GM19467 (cell line): ENCODE measurements around the gene TRIM63.

Experiments
- ATAC-seq: cut with Tn5 transposase; IDR thresholded peaks from one replicate; pipeline ENCODE4 v1.9.1; 2021; ENCODE audit warnings: mild to moderate bottlenecking, moderate library complexity; ENCODE audit not compliant: unreplicated experiment

The TRIM63 gene

DNA sequence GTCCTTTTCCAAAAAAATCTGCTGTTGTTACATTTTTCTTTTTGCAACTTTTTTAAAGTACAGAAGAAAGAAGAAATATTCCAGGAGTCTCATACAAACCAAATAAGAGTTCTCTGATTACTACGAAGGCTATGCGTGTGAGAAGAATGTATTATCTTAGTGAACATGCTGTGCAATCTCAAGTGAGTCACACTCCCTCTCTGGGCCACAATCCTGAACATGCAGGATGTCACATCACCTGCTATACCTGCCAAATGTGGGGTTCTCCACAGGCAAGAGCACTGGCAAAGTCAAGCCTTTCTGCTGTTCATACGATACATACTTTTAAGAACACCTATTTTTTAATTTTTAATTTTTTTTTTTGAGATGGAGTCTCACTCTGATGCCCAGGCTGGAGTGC, 21.7 kb upstream of the TRIM63 start:
- ATAC-seq, result no peak

DNA sequence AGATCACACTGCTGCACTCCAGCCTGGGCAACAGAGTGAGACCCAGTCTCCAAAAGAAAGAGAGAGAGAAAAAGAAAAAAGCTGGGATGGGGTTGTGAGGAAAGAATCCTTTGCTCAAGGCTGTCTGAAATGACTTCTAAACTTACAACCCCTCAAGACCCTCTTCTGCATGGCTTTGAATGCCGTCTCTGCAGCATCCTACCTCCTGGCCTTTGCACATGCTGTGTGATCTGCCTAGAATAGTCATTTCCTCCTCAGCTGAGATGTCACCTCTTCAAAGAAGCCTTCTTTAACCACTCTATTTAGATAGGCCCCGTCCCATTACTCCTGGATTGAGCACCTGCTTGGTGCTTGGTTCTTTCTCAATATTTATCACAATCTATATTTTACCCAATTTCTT, 17.4 kb upstream of the TRIM63 start:
- no peak for ATAC-seq

DNA sequence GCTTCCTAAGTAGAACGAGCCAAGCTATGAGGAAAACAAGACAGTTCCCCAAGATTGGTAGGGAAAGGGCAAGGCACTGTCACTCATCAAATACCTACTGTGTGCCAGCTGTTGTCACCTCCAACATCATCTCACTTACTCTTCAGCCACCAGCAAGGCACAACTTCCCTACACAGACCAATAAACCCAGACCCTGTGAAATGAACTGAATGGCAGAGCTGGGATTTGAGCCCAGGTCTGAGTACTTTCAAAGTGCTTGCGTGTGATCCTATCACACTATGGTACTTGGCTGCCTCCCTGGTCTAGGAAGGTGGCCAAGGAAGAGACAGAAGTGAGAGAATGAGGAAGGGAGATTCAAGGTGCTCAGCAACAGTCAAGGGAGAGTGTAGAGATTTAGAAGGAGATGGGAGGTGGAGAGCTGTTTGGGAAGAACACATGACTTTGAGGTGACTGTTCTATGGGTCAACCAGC, 16.7 kb upstream of the TRIM63 start:
- ATAC-seq, result no peak

DNA sequence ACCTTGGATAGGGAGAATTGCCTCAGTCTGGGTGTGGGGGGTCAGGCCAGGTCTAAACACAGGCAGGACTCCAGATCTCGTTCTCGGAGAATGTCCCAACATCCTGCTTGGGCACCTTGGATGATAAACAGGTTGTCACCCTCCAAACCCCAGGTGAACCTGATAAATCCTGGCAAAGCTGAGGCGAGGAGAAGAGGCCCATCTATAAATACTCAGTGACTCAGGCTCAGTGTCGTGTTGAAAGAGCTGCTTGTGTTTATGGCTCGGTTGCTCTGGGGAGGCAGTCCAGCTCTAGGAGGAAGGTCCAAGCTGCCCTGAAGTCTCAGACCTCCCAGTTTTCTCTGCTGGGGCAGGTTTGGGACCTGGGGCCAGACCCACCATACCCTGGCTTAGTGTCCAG, 15.8 kb upstream of the TRIM63 start:
- ATAC-seq, result no peak

DNA sequence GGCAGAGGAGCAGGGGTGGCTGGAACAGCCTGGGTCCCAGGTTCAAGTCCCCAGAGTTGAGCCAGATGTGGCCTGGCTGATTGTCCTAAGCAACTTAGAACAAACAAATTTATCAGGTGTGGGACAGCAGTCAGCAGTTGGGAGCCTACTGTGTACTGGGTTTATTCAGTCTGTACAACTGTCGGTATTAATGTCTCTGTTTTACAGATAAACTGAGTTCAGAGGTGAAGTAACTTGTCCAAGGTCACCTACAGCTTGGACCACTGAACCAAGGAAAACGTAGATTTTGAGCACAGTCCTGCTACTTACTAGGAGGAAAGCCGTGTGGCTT, 14.6 kb upstream of the TRIM63 start:
- ATAC-seq, result no peak

DNA sequence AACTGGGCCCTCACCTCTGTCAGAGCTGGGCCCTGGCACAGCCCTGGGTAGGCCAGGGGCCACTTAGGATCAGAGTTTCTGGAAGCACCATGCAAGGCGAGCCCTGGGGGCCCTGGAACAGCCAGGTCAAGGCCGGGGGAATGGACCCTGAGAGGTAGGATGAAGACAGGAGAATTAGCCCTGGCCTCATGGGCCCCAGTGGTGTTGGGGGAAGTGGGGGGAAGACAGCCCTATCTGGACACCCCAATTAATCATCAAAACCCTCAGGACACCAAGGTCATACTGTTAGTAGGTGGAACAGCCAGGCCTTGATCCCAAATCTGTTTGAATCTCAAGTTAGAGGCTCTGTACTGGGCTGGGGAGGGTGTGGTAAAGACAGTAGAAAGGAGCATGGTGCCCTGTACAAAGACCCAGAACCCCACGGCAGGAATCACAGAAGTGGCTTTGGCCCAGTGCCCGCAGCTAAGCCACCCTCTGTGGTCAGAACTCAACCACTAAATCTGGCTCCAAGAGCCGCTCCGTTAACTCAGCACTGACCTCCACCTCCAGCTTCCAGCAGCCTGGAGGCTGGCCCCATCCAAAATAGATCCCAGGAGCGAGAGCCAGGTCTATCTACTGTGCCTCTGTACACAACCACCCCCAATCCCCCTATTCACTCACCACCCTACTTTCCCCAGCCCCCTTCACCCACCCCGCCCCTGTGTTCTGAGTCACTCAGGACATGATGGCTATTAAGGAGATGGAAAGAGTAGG, 14.0 kb upstream of the TRIM63 start:
- no peak for ATAC-seq

DNA sequence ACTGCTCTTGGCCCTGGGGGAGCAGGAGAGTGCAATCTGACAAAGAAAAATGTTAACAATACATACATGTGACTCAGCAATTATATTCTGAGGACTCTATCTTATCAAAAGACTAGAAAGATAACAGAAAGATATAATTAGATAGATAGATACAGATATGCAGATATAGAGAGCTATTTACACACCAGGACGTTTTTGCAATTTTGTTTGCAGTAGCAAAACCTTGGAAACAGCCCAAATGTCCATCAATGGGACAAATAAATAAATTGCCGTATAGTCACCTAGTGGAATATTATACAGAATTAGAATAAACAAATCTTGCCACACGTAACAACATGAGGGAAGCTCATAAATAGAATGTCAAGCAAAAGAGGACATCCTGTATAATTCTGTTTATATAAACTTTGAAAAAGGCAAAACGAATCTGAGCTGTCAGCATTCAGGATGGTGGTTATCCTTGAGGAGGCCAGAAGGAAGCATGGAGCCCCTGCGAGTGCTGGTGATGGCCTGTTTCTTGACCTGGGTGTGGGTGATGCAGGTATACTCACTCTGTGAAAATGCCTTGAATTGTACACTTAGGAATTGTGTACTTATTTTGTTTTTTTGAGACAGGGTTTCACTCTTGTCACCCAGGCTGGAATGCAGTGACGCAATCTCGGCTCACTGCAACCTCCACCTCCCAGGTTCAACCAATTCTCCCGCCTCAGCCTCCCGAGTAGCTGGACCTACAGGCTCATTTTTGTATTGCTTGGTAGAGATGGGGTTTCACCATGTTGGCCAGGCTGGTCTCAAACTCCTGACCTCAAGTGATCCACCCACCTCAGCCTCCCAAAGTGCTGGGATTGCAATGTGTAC, 12.8 kb upstream of the TRIM63 start:
- ATAC-seq, result no peak

DNA sequence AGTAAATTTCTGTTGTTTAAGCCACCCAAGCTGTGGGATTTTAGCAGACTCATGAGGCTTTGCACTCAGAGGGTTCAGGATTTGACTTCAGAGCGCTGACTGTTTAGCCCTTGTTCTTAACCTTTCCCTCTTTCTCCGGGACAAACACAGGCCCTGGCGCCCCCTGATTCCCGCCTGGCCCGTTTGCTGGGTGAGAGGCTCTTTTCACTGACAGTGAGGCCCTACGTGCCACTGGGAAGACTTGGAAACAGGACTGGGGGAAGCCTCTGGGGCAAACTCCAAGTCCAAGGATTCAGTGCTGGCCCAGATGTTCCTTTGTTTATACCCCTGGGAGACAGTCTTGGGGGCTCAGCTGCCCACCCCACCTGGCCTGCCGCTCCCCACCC, 11.7 kb upstream of the TRIM63 start:
- ATAC-seq, result no peak

DNA sequence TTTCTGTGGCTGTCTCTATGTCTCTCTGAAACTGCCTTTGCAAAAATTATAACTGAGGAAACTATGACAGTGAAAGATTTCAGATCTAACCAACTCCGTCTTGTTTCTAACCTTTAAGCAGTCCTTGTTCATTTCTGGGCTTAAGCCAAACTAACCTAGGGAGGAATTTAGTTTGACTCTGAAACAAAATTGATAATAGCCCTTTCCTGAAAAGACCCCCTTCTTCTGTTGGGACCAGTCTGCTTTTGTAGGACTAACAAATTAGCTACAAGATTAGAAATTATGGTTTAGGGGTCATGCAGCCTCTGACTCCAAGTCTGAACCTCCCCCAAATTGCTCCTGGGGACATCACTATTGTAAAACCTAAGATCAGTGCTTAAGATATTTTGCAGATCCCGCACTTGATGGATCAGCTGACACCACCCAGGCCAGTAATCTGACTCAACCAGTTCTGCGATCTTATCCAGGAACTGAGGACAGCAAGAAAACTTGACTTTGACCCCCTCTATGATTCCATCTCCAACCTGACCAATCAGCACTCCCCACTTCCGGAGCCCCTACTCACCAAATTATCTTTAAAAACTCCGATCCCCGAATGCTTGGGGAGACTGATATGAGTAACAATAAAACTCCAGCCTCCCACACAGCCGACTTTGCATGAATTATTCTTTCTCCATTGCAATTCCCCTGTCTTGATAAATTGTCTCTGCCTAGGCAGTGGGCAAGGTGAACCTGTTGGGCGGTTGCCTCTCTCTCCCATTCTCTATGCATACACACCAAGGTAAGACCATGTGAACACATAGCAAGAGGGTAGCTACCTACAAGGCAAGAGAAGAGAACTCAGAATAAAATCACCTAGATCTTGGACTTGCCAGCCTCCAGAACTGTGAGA, 11.1 kb upstream of the TRIM63 start:
- ATAC-seq, result no peak

DNA sequence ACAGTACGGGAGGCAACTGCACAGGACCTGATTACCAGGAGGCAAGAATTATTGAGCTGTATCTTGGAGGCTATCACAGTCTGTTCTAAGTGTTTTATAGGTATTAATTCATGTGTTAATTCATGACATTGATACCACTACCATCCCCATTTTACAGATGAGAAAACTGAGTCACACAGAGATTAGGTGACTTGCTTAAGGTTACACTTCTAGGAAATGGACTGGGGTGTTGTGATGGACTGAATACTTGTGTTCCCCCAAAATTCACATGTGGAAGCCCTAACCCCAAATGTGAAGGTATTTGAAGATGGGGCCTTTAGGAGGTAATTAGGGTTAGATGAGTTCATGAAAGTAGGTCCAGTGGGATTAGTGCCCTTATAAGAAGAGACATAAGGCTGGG, 10.1 kb upstream of the TRIM63 start:
- ATAC-seq, result no peak

DNA sequence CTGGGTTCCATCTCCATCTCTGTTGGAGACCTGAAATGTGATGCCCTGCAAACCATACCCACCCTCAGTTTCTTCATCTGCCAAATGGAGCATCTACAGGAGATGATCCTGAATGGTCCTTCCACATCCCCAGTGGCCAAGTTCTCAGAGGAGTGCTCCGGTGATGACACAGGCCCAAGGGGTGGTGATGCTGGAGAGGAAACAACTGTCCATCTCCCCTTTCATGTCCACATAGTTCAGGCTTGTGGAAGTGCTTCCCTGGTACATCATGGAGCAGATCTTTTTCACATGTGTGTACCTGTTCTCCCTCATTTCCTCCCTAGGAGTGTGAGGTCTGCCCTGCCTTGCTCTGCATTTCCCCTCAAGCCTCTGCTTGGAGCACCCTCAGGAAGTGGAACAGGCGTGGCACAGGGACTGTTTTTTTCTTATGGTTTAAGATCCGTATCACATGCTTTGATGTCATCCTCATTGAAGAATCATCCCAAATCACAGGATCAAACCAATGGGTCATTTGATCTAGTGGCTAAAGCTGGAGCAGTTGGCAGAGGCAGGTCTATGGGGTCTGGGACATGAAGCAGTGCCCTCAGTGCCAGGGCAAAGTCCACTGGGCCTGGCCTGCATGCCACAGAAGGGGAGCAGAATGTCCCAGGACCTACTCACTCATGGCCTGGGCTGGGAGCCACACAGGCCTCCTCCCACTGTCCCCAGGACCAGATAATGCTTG, 8.2 kb upstream of the TRIM63 start:
- ATAC-seq, result no peak

DNA sequence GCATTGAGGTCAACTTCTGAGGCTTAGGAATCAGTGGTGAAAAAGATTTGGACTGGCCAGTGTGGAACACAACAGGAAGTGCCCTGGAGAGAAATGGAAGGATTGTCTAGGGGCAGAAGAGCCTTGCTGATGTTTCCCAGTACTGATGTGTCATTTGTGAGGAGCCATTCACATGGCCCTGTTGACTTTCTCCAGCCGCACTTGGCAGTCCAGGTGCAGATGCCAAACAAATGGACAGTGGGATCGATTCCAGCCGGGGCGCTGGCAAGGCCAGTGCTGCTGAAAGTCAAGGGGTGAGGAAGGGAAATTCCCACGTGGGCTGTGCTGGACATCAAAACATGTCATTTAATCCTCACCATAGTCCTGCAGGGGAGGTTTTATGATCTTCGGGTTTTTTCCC, 4.9 kb upstream of the TRIM63 start:
- no peak for ATAC-seq

DNA sequence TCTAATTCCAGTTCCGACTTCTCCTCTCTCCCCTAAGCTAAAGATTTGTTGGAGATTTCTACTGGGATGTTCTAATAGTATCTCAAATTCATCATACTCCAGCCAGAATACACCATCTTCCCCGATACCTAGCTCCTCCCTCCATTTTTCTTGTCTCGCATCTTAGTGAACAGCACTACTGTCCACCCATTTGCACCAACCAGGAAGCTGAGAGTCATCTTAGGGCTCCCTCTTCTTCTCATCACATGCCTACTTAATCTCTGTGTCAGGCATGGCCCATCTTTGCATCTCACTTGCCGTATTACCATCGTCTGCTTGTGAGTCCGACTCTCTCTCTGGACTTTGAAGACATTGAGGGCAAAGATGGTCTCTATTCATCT, 3.5 kb upstream of the TRIM63 start:
- ATAC-seq, result no peak

DNA sequence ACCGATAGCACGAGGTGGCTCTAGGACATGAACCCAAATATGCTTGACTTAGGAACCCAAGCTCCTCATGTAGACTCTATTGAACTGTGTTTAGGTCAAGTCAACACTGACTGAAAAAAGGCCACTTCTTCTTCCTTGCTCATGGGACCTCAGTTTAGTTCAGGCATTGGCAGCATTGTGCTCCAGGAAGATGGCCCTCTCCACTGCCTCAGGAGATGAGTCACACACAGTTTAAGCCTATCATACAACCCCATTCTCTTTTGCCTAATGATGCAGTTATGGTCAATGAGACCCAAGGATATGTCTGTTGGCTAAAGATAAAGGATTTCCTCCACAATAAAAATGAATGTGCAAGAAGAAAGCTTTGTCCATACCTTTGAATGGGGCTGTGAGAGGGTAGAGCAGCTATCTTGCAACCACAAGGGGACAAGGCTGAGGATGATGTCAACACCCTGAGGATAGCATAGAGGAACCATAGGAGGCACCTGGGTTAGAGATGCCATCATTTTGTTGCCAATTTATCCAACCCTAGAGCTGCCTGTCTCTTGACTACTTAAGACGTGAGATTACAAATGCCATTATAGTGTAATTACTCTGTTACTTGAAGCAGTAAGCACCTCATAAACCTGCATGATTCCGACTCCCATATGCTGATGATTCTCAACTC, 3.0 kb upstream of the TRIM63 start:
- no peak for ATAC-seq

DNA sequence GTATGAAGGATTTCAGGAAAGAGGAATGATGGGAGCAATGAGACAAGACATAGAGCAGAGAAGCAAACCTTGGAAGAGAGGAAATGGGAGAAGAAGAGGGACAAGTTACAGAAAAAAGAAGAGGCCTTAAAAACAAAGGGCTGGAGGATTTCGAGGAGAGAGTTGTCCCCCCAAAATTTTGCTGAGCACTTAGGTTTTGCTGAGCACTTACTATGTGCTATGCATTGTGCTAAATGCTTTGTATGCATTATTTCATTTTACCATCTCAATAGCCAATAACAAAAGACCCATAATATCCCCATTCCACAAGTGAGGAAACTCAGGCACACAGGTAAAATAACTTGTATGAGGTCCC, 2.5 kb upstream of the TRIM63 start:
- ATAC-seq, result no peak

DNA sequence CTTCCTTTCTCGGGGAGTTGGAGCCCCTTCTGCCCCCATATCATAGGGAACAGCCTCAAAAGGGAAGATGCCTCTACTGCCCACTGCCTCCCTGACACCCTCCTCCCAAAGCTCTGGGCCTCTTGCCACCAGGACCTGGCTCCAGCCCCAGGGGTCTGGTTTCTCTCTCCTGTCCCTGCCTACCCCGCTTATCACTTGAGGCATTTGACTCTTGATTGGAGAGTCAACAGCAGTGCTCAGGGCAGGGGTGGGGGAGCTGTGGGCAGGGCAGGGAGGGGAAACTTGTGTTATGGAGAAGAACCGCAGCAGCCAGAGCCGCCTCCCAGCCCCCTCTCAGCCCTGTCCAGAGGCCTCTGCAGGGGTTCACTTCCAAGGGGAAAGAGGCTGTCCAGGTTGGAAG, 573 bp downstream of the TRIM63 start:
- ATAC-seq, result no peak

DNA sequence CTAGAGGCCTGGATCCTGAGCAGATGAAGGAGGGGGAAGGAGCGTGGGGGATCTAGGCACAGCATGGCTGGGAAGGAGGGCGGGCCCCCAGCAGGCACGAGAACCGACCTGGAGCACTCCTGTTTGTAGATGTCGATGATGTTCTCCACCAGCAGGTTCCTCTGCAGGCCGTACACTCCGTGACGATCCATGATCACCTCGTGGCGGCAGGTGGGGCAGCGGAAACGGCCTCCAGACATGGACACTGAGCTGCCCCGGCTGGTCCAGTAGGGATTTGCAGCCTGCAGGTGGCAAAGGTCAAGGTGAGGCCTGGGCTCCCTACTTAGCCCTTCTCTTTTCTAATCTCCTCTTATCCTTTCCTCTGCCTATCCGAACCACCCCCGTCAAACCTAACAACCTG, 1.3 kb downstream of the TRIM63 start:
- no peak for ATAC-seq

DNA sequence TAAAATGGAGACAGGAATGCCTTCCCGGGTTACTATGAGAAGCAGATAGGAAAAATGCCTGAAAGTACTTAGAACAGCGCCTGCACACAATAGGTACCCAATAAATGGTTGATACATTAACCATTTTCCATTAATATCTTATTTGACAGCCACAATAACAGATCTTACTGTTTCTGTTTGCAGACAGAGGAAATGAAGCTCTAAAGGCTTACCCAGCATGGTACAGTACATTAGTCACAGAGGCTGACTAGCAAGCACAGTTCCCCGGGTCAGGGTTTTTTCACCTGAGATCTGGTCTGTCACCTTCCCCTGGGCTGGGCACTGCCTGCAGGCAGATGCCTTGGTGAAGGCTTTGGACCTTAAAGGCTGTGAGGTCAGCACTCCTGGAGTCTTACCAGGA, 2.9 kb downstream of the TRIM63 start:
- no peak for ATAC-seq

DNA sequence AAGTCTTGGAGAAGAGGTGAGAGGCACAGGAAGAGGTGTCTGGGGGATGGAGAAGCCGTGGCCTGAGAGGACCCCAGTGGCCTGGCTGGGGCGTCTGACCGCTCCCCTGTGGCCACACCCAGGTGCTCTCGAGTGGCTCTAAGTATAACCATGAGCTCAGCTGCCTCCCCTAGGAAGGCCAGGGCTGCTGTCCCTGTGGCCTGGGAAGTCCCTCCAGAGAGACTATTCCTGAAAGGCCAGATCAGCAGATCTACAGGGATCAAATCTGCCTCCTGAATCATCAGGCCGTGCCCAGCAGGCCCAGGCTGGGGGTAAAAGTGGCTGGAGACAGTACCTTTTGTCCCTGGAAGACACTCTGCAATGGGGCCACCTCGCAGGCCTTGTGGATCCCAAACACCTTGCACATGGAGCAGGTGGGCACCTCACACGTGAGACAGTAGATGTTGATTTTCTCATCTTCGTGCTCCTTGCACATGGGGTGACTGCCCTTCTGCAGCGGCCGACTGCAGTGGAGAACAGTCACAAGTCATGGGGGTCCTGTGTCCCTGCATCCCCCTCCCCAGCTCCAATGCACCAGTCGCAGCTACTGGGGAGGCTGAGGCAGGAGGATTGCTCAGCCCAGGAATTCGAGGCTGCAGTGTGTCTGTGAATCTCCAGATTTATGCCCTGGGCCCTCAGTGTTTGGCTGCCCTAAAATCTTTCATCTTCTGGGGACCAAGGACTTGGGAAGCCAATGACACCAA, 6.4 kb downstream of the TRIM63 start:
- no peak for ATAC-seq

DNA sequence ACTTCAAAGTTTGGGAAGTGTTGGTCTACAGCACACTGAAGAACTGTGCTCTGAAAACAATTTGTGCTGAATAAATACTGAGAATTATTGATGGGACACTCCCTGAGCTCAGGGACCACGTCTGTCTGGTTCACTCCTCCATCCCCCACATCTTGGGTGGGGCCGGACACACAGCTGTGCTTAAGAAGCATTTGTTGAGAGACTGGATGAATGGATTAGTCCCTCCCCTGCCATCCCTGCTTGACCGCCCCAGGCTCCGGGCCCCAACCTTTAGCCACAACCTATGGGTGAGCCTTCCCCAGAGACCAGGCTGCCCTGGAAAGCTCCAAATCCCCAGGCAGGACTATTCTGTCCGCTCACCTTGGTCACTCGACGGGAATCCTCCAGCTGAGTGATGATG, 7.5 kb downstream of the TRIM63 start:
- no peak for ATAC-seq
